Prostate gland (tissue), 2 donors: ENCODE results near the gene DOK6. TPM values are rescaled to one million over a fixed set of nuclear protein-coding genes. Genes with fewer than 3 reads are reported as not detected.

Experiments
- DNase-seq: peaks from one replicate; pipeline ENCODE4 v3.0.0-alpha.2; 2019; ENCODE audit warnings: low spot score
- H3K27ac ChIP-seq, 2 donors: fragments of 200-600 bp; sonication (generic); 2 replicates each; pipeline ENCODE4 v1.5.1; 2017 to 2019
- H3K27me3 ChIP-seq: fragments of 200-600 bp; sonication (generic); replicated peaks from 2 replicates; pipeline ENCODE4 v1.5.1; 2019; ENCODE audit not compliant: insufficient read depth
- H3K36me3 ChIP-seq, 2 donors: fragments of 200-600 bp; sonication (generic); 1 replicate in 1 of 2; 2 replicates in 1 of 2; pipeline versions ENCODE4 v1.5.1 to v1.8.1; 2017 to 2019
- H3K4me1 ChIP-seq: fragments of 200-600 bp; sonication (generic); replicated peaks from 2 replicates; pipeline ENCODE4 v1.5.1; 2019
- H3K4me3 ChIP-seq, 2 donors: fragments of 200-600 bp; sonication (generic); 2 replicates each; pipeline ENCODE4 v1.5.1; 2017 to 2019
- H3K9me3 ChIP-seq: fragments of 200-600 bp; sonication (generic); 2 replicates; pipeline ENCODE4 v1.5.1; 2017
- CTCF ChIP-seq, 4 experiments: fragments of 200-600 bp in 2 of 4; fragments of 450-650 bp in 2 of 4; sonication (generic) in 2 of 4; IDR thresholded peaks; 1 replicate in 3 of 4; 2 replicates in 1 of 4; pipeline ENCODE4 v1.5.1; 2016 to 2019; ENCODE audit warnings: antibody characterized with exemption in 4 of 4, mild to moderate bottlenecking in 2 of 4, moderate library complexity in 2 of 4
- POLR2A ChIP-seq: fragments of 450-650 bp; IDR thresholded peaks from one replicate; pipeline ENCODE4 v1.6.1; 2016; ENCODE audit warnings: antibody characterized with exemption, mild to moderate bottlenecking
- POLR2AphosphoS5 ChIP-seq: sonication (generic); formaldehyde crosslinking; IDR thresholded peaks from one replicate; pipeline ENCODE4 v1.6.1; 2017; ENCODE audit warnings: antibody characterized with exemption
- WGBS: methylation state at CpG from one replicate; pipeline ENCODE4 v1.1.5; 2018; 5-methylcytosine and 5-hydroxymethylcytosine counted together
- intact Hi-C: fragments of 100-400 bp; cut with DNase I; formaldehyde crosslinking; loops from one replicate; pipeline ENCODE4 v1.14.2; 2022
- total RNA-seq, 2 donors: library from RNA; depleted of rRNA; stranded (reverse); fragments of >200 nt; gene quantifications; one replicate each; pipeline ENCODE4 v1.1.0, GENCODE V29; 2016

DOK6 gene
- total RNA-seq, 2 donors from 2014 or later: 0.73 to 1.0 TPM

DNA sequence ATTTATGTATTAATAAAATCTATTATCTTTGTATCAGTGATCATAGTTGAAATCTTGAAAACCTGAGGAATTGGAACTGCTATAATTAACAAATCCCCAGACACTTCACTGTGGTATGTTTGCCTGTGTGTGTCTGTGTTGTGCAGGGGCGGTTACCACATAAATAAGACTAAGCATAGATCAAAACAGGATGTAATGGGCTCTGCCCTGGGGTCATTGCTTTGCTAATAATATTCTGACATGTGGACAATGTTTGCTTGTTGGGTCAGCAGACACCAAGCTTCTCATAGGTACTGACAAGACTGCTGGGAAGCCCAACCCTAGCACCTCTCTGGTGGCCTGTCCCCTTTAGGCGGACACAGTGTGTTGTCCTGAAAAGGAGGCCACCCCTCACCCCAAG lies 35.8 kb upstream of the DOK6 start:
- Histone ChIP-seq H3K27ac (no peak overlapping the region), H3K4me1 (no peaks in the 10 kb centered on the region), H3K36me3 (no peaks in the 10 kb centered on the region), H3K4me3 (no peak overlapping the region), H3K27me3 (no peaks in the 10 kb centered on the region), H3K9me3 (no peaks in the 10 kb centered on the region)
- DNase-seq: no peak
- intact Hi-C loops: no loop called here
- no peak for TF ChIP-seq CTCF (IDR thresholded peaks at IDR 0.05)
- TF ChIP-seq POLR2AphosphoS5: no peak
- no peak for TF ChIP-seq POLR2A
- WGBS: 85% methylated on average over 2 of the region's 2 CpGs

DNA sequence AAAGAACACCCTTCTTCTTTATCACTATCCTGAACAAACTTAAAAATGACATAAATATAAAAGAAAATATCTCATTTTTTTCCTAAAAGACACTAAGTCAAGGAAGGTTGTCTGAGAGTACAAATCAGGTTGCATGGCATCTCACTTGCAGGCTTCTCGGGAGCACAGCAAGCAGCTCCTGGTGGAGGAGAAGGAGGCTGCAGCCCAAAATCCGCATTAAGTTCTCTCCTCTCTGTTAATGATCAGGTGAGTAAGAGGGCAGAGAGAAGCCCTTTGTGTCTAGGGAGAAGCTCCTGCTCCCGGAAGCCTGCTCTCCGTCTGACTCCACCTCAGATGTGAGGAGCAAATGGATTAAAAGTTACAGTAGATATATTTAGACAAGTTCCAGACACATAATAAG lies 35.0 kb upstream of the DOK6 start:
- intact Hi-C loops: no loop called here
- Histone ChIP-seq H3K9me3 (no peaks in the 10 kb centered on the region), H3K36me3 (no peaks in the 10 kb centered on the region), H3K27ac (no peak overlapping the region), H3K27me3 (no peaks in the 10 kb centered on the region), H3K4me3 (no peak overlapping the region), H3K4me1 (no peaks in the 10 kb centered on the region)
- WGBS: 76% methylated on average over 4 of the region's 4 CpGs
- no peak for DNase-seq
- no peak for TF ChIP-seq POLR2A

- DNase-seq: no peak
- H3K9me3 ChIP-seq: no peaks in the 10 kb centered on the region
- H3K27ac ChIP-seq: no peak overlapping the region
- H3K27me3 ChIP-seq: no peaks in the 10 kb centered on the region
- H3K4me1 ChIP-seq: no peaks in the 10 kb centered on the region
- WGBS: 91% methylated on average over 2 of the region's 2 CpGs
- no peak overlapping the region for H3K4me3 ChIP-seq
- TF ChIP-seq POLR2A (no peak), POLR2AphosphoS5 (no peak), CTCF (IDR thresholded peaks at IDR 0.05) (no peak)
- intact Hi-C loops: no loop called here
- H3K36me3 ChIP-seq: no peaks in the 10 kb centered on the region
These were observed 33.6 kb upstream of the DOK6 start for GRCh38 chr18:69367104-69367503.

DNA sequence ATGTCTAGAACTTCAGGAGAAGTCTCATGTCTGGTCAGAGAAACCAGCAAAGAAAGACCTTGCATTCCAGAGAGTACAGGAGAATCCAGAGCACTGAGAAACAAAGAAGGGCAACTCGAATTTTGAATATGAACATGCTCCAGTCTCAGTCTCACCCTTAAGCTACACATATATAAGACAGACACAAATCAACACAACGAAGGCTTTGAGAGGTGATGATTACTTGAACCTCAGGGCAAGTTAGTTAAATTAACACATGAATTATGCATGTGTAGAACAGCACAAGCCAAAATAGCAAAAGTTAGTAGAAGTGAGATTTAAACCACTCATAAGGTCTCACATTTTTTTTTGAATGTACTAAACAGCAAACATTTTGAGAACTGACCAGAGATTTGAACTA lies 29.0 kb upstream of the DOK6 start:
- no peaks in the 10 kb centered on the region for H3K9me3 ChIP-seq
- H3K4me1 ChIP-seq: no peaks in the 10 kb centered on the region
- no peak overlapping the region for H3K4me3 ChIP-seq
- H3K27me3 ChIP-seq: no peaks in the 10 kb centered on the region
- TF ChIP-seq POLR2AphosphoS5 (no peak), POLR2A (no peak), CTCF (IDR thresholded peaks at IDR 0.05) (no peak)
- intact Hi-C loops: no loop called here
- no peak for DNase-seq
- no peak overlapping the region for H3K27ac ChIP-seq
- 93% methylated on average over 2 of the region's 2 CpGs for WGBS
- no peaks in the 10 kb centered on the region for H3K36me3 ChIP-seq

DNA sequence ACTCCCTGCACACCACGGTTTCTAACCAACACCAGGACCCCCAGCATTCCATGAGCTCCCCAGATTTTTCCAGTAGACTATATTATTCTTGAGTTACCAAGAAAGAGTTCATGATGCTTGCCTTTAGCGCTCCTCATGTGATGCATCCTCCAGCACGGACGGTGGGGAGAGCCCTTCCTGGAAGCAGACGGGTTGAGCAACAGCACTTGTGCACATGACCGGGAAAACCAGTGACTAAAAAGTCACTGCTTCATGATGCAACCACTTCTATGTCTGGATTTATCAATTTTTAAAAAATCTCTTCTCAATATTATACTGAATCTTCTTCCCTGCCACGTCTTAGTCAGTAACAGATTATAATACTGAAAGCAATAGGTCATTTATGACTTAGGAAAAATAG lies 20.4 kb upstream of the DOK6 start:
- 80% methylated on average over 7 of the region's 7 CpGs for WGBS
- Histone ChIP-seq H3K36me3 (no peaks in the 10 kb centered on the region), H3K27me3 (no peaks in the 10 kb centered on the region), H3K27ac (no peak overlapping the region), H3K4me3 (no peak overlapping the region), H3K4me1 (no peaks in the 10 kb centered on the region), H3K9me3 (no peaks in the 10 kb centered on the region)
- no peak for DNase-seq
- TF ChIP-seq CTCF (IDR thresholded peaks at IDR 0.05) (no peak), POLR2A (no peak), POLR2AphosphoS5 (no peak)
- intact Hi-C loops: no loop called here
